ENCODE results near the gene PLAAT4. TPM values are rescaled to one million over a fixed set of nuclear protein-coding genes. Genes with fewer than 3 reads are reported as not detected.
"Not testable (repeated sequence)": the region's sequence is repeated elsewhere in the genome, so short reads cannot be mapped to it uniquely, and the experiment has no call there.

The PLAAT4 gene
- total RNA-seq, 1 experiment from 2014 or later: 0.52 TPM

DNA sequence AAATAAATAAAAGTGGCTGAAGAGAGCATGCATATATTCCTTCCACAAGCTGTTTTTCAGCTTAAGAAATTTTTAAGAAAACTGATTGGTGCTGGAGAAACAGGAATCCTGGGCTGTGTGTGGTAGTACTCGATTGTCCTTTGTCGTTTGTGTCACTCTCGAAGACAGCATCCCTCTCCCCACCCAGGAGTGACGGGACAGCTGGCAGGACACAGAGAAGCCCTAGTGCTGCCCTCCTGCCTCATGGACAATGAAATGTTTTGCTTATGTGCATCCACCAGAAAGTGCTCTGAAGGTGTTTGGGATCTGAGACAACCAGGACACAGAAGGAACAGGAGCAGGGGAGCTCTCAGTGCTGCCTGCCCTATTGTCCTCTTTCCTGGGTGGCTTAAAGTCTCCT, 12.8 kb downstream of the PLAAT4 start:
- ChIA-PET RAD21 (ENCODE audit: low non-redundant PET in 1 of 2, low total read pairs in 2 of 2, uncharacterized antibody in 2 of 2, unreplicated experiment in 2 of 2) (no interaction called here), CTCF (no interaction called here), POLR2A (no interaction called here)
- no peaks in the 10 kb centered on the region for H3K79me2 ChIP-seq (ENCODE audit: insufficient read depth, low read length)
- DNase-seq (ENCODE audit: low read depth, low spot score) (no peak), ATAC-seq (no peak)
- H3K9ac ChIP-seq (ENCODE audit: low read length): no peak overlapping the region
- TF ChIP-seq, protein P1, sequence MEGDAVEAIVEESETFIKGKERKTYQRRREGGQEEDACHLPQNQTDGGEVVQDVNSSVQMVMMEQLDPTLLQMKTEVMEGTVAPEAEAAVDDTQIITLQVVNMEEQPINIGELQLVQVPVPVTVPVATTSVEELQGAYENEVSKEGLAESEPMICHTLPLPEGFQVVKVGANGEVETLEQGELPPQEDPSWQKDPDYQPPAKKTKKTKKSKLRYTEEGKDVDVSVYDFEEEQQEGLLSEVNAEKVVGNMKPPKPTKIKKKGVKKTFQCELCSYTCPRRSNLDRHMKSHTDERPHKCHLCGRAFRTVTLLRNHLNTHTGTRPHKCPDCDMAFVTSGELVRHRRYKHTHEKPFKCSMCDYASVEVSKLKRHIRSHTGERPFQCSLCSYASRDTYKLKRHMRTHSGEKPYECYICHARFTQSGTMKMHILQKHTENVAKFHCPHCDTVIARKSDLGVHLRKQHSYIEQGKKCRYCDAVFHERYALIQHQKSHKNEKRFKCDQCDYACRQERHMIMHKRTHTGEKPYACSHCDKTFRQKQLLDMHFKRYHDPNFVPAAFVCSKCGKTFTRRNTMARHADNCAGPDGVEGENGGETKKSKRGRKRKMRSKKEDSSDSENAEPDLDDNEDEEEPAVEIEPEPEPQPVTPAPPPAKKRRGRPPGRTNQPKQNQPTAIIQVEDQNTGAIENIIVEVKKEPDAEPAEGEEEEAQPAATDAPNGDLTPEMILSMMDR (IDR thresholded peaks at IDR 0.05 in 2 of 3, conservative IDR thresholded peaks at IDR 0.05 in 1 of 3; ENCODE audit: borderline replicate concordance in 1 of 3, insufficient read depth in 1 of 3, low read depth in 2 of 3, low read length in 2 of 3): no peak
- no peak for TF ChIP-seq POLR2A (IDR thresholded peaks at IDR 0.05; ENCODE audit: borderline replicate concordance, extremely low read depth, insufficient read depth, insufficient read length)
- TF ChIP-seq ZNF274 (IDR thresholded peaks at IDR 0.05; ENCODE audit: low read depth, low read length): no peak
- H2AFZ ChIP-seq (ENCODE audit: low read depth, low read length, poor library complexity, severe bottlenecking): no peak overlapping the region
- no peaks in the 10 kb centered on the region for H3K9me2 ChIP-seq (ENCODE audit: insufficient read depth)
- intact Hi-C loops (cut with micrococcal nuclease): no loop called here
- H3K9me3 ChIP-seq (ENCODE audit: control insufficient read depth in 1 of 2, insufficient read depth in 1 of 2, low read depth in 1 of 2, low read length in 2 of 2): no peaks in the 10 kb centered on the region
- no peaks in the 10 kb centered on the region for H3K36me3 ChIP-seq (ENCODE audit: control insufficient read depth in 1 of 2, insufficient read depth in 2 of 2, low read length in 2 of 2)
- no peaks in the 10 kb centered on the region for H3K4me1 ChIP-seq (ENCODE audit: control insufficient read depth in 1 of 2, insufficient read depth in 2 of 2, low read length in 2 of 2)
- no peaks in the 10 kb centered on the region for H3K27me3 ChIP-seq (ENCODE audit: insufficient read depth, low read length)
- H3K4me2 ChIP-seq (ENCODE audit: low read length): no peak overlapping the region
- H3K4me3 ChIP-seq (replicated peaks in 1 of 2; ENCODE audit: low read depth in 1 of 2, low read length in 2 of 2): no peak overlapping the region
- no peaks in the 10 kb centered on the region for H4K20me1 ChIP-seq (ENCODE audit: insufficient read depth)
- no TSS peak for BruUV-seq (replicated peaks)
- no peak overlapping the region for H3K27ac ChIP-seq (ENCODE audit: low read depth, low read length)

DNA sequence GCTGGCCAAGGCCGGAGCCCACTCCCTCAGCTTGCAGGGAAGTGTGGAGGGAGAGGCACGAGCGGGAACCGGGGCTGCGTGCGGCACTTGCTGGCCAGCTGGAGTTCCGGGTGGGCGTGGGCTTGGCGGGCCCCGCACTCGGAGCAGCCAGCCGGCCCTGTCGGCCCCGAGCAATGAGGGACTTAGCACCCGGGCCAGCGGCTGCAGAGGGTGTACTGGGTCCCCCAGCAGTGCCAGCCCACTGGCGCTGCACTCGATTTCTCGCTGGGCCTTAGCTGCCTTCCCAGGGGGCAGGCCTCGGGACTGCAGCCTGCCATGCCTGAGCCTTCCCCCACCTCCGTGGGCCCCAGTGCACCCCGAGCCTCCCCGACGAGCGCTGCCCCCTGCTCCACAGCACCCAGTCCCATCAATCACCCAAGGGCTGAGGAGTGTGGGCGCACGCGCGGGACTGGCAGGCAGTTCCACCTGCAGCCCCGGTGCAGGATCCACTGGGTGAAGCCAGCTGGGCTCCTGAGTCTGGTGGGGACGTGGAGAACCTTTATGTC, 13.6 kb downstream of the PLAAT4 start:
- H3K36me3 ChIP-seq (ENCODE audit: control insufficient read depth in 1 of 2, insufficient read depth in 2 of 2, low read length in 2 of 2); CTCF ChIA-PET; H3K79me2 ChIP-seq (ENCODE audit: insufficient read depth, low read length); DNase-seq (ENCODE audit: low read depth, low spot score); BruUV-seq (replicated peaks); H3K4me3 ChIP-seq (replicated peaks in 1 of 2; ENCODE audit: low read depth in 1 of 2, low read length in 2 of 2); H3K4me2 ChIP-seq (ENCODE audit: low read length); H4K20me1 ChIP-seq (ENCODE audit: insufficient read depth); H3K27ac ChIP-seq (ENCODE audit: low read depth, low read length); H3K9me2 ChIP-seq (ENCODE audit: insufficient read depth); POLR2A ChIA-PET; RAD21 ChIA-PET (ENCODE audit: low non-redundant PET in 1 of 2, low total read pairs in 2 of 2, uncharacterized antibody in 2 of 2, unreplicated experiment in 2 of 2); H3K27me3 ChIP-seq (ENCODE audit: insufficient read depth, low read length); intact Hi-C loops (cut with micrococcal nuclease); H3K4me1 ChIP-seq (ENCODE audit: control insufficient read depth in 1 of 2, insufficient read depth in 2 of 2, low read length in 2 of 2); ATAC-seq; H3K9ac ChIP-seq (ENCODE audit: low read length); H3K9me3 ChIP-seq (ENCODE audit: control insufficient read depth in 1 of 2, insufficient read depth in 1 of 2, low read depth in 1 of 2, low read length in 2 of 2); H2AFZ ChIP-seq (ENCODE audit: low read depth, low read length, poor library complexity, severe bottlenecking): not testable (repeated sequence)
